H9 (cell line): ENCODE results near the gene HDAC1. TPM values are rescaled to one million over a fixed set of nuclear protein-coding genes. Genes with fewer than 3 reads are reported as not detected.

Experiments
- DNase-seq: peaks from one replicate; pipeline ENCODE4 v3.0.0-alpha.2; 2017
- H2AFZ ChIP-seq: one replicate; pipeline ENCODE4 v1.6.1; 2013; ENCODE audit warnings: mild to moderate bottlenecking, low read length, control low read depth, moderate library complexity
- H2AK5ac ChIP-seq: 2 replicates; pipeline ENCODE4 v1.6.1; 2013; ENCODE audit warnings: low read length, control low read depth, mixed read lengths; ENCODE audit not compliant: insufficient read length
- H2BK120ac ChIP-seq: one replicate; pipeline ENCODE4 v1.6.1; 2013; ENCODE audit warnings: low read depth, mild to moderate bottlenecking, low read length, control low read depth, inconsistent platforms; ENCODE audit not compliant: poor library complexity, severe bottlenecking
- H2BK12ac ChIP-seq: 2 replicates; pipeline ENCODE4 v1.6.1; 2013; ENCODE audit warnings: low read length, control low read depth, mixed read lengths, low read depth; ENCODE audit not compliant: insufficient read length
- H2BK15ac ChIP-seq: 2 replicates; pipeline ENCODE4 v1.6.1; 2013; ENCODE audit warnings: low read depth, low read length, control low read depth
- H2BK20ac ChIP-seq: one replicate; pipeline ENCODE4 v1.6.1; 2013; ENCODE audit warnings: low read depth, mild to moderate bottlenecking, low read length, control low read depth, inconsistent platforms; ENCODE audit not compliant: poor library complexity, severe bottlenecking
- H2BK5ac ChIP-seq: 2 replicates; pipeline ENCODE4 v1.6.1; 2013; ENCODE audit warnings: low read length, control low read depth, mixed read lengths; ENCODE audit not compliant: insufficient read length
- H3K14ac ChIP-seq: 2 replicates; pipeline ENCODE4 v1.6.1; 2013; ENCODE audit warnings: low read length, control low read depth; ENCODE audit not compliant: insufficient read depth
- H3K18ac ChIP-seq: 2 replicates; pipeline ENCODE4 v1.6.1; 2013; ENCODE audit warnings: low read depth, mild to moderate bottlenecking, mixed read lengths, low read length, control low read depth; ENCODE audit not compliant: insufficient read length
- H3K23ac ChIP-seq: 2 replicates; pipeline ENCODE4 v1.6.1; 2013; ENCODE audit warnings: low read length, control low read depth, mixed read lengths, low read depth; ENCODE audit not compliant: insufficient read length
- H3K23me2 ChIP-seq: 2 replicates; pipeline ENCODE4 v1.6.1; 2013; ENCODE audit warnings: low read depth, mild to moderate bottlenecking, mixed read lengths, low read length, control low read depth; ENCODE audit not compliant: insufficient read length, poor library complexity, severe bottlenecking
- H3K27ac ChIP-seq: 2 replicates; pipeline ENCODE4 v1.5.1; 2013; ENCODE audit warnings: low read length, control low read depth, mixed read lengths, low read depth; ENCODE audit not compliant: insufficient read length
- H3K27me3 ChIP-seq: 2 replicates; pipeline ENCODE4 v1.6.1; 2013; ENCODE audit warnings: low read length, control low read depth, inconsistent platforms; ENCODE audit not compliant: insufficient read depth
- H3K4ac ChIP-seq: 2 replicates; pipeline ENCODE4 v1.6.1; 2013; ENCODE audit warnings: low read depth, mild to moderate bottlenecking, control low read depth, inconsistent platforms, low read length, moderate library complexity
- H3K4me1 ChIP-seq: 2 replicates; pipeline ENCODE4 v1.6.1; 2013; ENCODE audit warnings: low read length, control low read depth, inconsistent platforms; ENCODE audit not compliant: insufficient read depth
- H3K4me2 ChIP-seq: 2 replicates; pipeline ENCODE4 v1.6.1; 2013; ENCODE audit warnings: low read length, control low read depth, mixed read lengths; ENCODE audit not compliant: insufficient read length, insufficient read depth
- H3K56ac ChIP-seq: 2 replicates; pipeline ENCODE4 v1.6.1; 2013; ENCODE audit warnings: low read depth, mild to moderate bottlenecking, mixed read lengths, low read length, control low read depth; ENCODE audit not compliant: insufficient read length
- H3K79me1 ChIP-seq: 2 replicates; pipeline ENCODE4 v1.6.1; 2013; ENCODE audit warnings: low read depth, mild to moderate bottlenecking, moderate library complexity, low read length, control low read depth, inconsistent platforms; ENCODE audit not compliant: insufficient read depth, poor library complexity, severe bottlenecking
- H3K79me2 ChIP-seq: 2 replicates; pipeline ENCODE4 v1.6.1; 2013; ENCODE audit warnings: low read length, control low read depth, inconsistent platforms; ENCODE audit not compliant: insufficient read depth
- H3K9ac ChIP-seq: 2 replicates; pipeline ENCODE4 v1.6.1; 2013; ENCODE audit warnings: low read length, control low read depth, mixed read lengths; ENCODE audit not compliant: insufficient read length; ENCODE audit errors: extremely low read depth
- H3K9me3 ChIP-seq: one replicate; pipeline ENCODE4 v1.6.1; 2013; ENCODE audit warnings: low read depth, low read length, inconsistent platforms; ENCODE audit not compliant: control insufficient read depth
- H3T11ph ChIP-seq: one replicate; pipeline ENCODE4 v1.6.1; 2013; ENCODE audit warnings: mild to moderate bottlenecking, low read length, control low read depth, inconsistent platforms
- H4K20me1 ChIP-seq: one replicate; pipeline ENCODE4 v1.6.1; 2013; ENCODE audit not compliant: control insufficient read depth, insufficient read length, insufficient read depth
- H4K5ac ChIP-seq: 2 replicates; pipeline ENCODE4 v1.6.1; 2013; ENCODE audit warnings: low read depth, mild to moderate bottlenecking, mixed read lengths, low read length, control low read depth; ENCODE audit not compliant: insufficient read length
- H4K8ac ChIP-seq: replicated peaks from 2 replicates; pipeline ENCODE4 v1.6.1; 2013; ENCODE audit warnings: low read length, control low read depth, mixed read lengths, low read depth; ENCODE audit not compliant: insufficient read length
- H4K91ac ChIP-seq: 2 replicates; pipeline ENCODE4 v1.6.1; 2013; ENCODE audit warnings: low read depth, mild to moderate bottlenecking, moderate library complexity, mixed read lengths, low read length, control low read depth; ENCODE audit not compliant: insufficient read length
- H3K27ac Mint-ChIP-seq, 3 experiments: 2 replicates in 2 of 3; 3 replicates in 1 of 3; pipeline ENCODE4 v1.8.0; 2020 to 2021; ENCODE audit warnings: mixed read lengths in 3 of 3, mild to moderate bottlenecking in 1 of 3, moderate library complexity in 1 of 3
- H3K27me3 Mint-ChIP-seq: 2 replicates; pipeline ENCODE4 v1.8.0; 2021; ENCODE audit warnings: low read depth, mild to moderate bottlenecking, moderate library complexity, mixed read lengths
- H3K36me3 Mint-ChIP-seq, 3 experiments: 2 replicates in 2 of 3; 3 replicates in 1 of 3; pipeline ENCODE4 v1.8.0; 2020 to 2021; ENCODE audit warnings: low read depth in 3 of 3, mixed read lengths in 3 of 3; ENCODE audit not compliant: insufficient read depth in 1 of 3
- H3K4me1 Mint-ChIP-seq, 2 experiments: 2 replicates each; pipeline ENCODE4 v1.8.0; 2020; ENCODE audit warnings: mixed read lengths in 2 of 2
- H3K4me3 Mint-ChIP-seq, 2 experiments: 2 replicates in 1 of 2; 3 replicates in 1 of 2; pipeline ENCODE4 v1.8.0; 2020 to 2021; ENCODE audit warnings: mild to moderate bottlenecking in 2 of 2, mixed read lengths in 2 of 2, moderate library complexity in 1 of 2
- H3K9me3 Mint-ChIP-seq, 2 experiments: 2 replicates in 1 of 2; 3 replicates in 1 of 2; pipeline ENCODE4 v1.8.0; 2020; ENCODE audit warnings: mild to moderate bottlenecking in 2 of 2, mixed read lengths in 2 of 2, moderate library complexity in 1 of 2
- WGBS: extraction: QIAGEN DNeasy Blood & Tissue Kit; methylation state at CpG from one replicate; pipeline ENCODE4 v1.1.7; 2013; ENCODE audit warnings: missing lambda C conversion rate, low lambda C conversion rate, mixed read lengths; ENCODE audit not compliant: insufficient read length; ENCODE audit errors: extremely low coverage; 5-methylcytosine and 5-hydroxymethylcytosine counted together
- total RNA-seq: library from RNA; stranded (reverse); gene quantifications from 2 replicates; pipeline ENCODE4 v1.2.1, GENCODE V29; 2021
- TF ChIP-seq, protein P1 (sequence below): fragments of 200-600 bp; sonication (generic); conservative IDR thresholded peaks from 3 replicates; pipeline ENCODE4 v1.8.0; 2021; ENCODE audit warnings: antibody characterized with exemption, mild to moderate bottlenecking

HDAC1 gene
- total RNA-seq, 1 experiment from 2014 or later: 162 TPM

DNA sequence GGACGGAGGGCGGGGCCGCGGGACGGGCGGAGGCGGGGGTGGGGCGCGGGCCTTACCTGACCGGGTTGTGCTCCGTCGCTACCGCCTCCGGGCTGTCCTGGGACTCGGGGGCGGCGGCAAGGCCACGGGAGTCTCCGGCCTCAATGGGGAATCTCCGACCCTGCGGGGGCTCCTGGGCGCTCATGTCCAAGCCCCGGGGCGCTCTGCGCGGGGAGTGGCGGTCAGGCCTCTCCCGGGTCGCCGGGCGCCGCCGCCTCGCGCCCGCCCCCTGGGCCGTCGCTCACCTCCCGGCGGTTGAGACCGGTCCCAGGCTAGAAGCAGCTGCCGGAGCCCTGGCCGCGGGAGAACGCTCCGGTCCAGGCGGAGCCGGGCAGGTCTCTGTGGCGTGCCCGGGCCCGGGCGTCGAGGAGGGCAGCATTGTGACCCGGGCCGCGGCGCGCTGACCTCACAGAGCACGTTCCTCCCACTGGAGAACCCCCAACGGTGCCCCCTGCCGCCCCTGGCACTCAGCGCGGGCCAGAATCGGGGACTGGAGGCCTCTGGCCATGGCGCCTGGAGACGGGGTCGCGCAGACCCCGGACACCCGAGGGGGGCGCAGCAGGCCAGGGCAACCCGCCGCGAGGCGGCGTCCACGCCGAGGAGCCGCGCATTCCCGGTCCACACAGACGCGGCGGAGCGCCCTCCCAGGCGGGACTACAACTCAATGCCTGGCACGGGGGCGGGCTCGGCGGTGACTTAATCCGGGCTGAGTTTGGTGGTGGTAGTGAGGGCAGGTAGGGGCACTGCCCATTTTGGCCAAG is 70.0 kb downstream of the HDAC1 start:
- peaks cover 10 to 46% (median 38%) of the 10 kb centered on the region in 3 experiments for H3K36me3 Mint-ChIP-seq
- Histone ChIP-seq H2BK120ac (no peak overlapping the region), H3K4ac (no peak overlapping the region), H3K4me2 (peak overlapping the region; percentile 30), H2BK20ac (no peak overlapping the region), H3K23ac (no peak overlapping the region), H3K56ac (no peak overlapping the region), H3K23me2 (peaks cover 12% of the 10 kb centered on the region), H2AFZ (no peak overlapping the region), H2BK12ac (no peak overlapping the region), H2AK5ac (no peak overlapping the region), H3T11ph (no peak overlapping the region), H3K4me1 (no peaks in the 10 kb centered on the region), H2BK15ac (no peak overlapping the region), H3K14ac (peak overlapping the region; percentile 8), H3K9ac (no peak overlapping the region), H3K18ac (peak overlapping the region; percentile 66), H2BK5ac (no peak overlapping the region), H4K5ac (no peak overlapping the region), H3K9me3 (no peaks in the 10 kb centered on the region), H3K27ac (no peak overlapping the region), H3K27me3 (no peaks in the 10 kb centered on the region; the same call in 1 of the 2 replicates), H3K79me1 (no peaks in the 10 kb centered on the region), H4K91ac (no peak overlapping the region), H3K79me2 (no peaks in the 10 kb centered on the region), H4K20me1 (no peaks in the 10 kb centered on the region), H4K8ac (no peak overlapping the region)
- H3K4me1 Mint-ChIP-seq: peaks cover 8 to 12% of the 10 kb centered on the region in 2 experiments
- TF ChIP-seq, protein P1, sequence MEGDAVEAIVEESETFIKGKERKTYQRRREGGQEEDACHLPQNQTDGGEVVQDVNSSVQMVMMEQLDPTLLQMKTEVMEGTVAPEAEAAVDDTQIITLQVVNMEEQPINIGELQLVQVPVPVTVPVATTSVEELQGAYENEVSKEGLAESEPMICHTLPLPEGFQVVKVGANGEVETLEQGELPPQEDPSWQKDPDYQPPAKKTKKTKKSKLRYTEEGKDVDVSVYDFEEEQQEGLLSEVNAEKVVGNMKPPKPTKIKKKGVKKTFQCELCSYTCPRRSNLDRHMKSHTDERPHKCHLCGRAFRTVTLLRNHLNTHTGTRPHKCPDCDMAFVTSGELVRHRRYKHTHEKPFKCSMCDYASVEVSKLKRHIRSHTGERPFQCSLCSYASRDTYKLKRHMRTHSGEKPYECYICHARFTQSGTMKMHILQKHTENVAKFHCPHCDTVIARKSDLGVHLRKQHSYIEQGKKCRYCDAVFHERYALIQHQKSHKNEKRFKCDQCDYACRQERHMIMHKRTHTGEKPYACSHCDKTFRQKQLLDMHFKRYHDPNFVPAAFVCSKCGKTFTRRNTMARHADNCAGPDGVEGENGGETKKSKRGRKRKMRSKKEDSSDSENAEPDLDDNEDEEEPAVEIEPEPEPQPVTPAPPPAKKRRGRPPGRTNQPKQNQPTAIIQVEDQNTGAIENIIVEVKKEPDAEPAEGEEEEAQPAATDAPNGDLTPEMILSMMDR: peak; percentile 36; the same call in 2 of the 3 replicates
- no peaks in the 10 kb centered on the region for H3K9me3 Mint-ChIP-seq
- no peak overlapping the region for H3K27ac Mint-ChIP-seq
- peak; percentile 58 for DNase-seq
- peaks cover 24% of the 10 kb centered on the region for H3K27me3 Mint-ChIP-seq
- peak overlapping the region; percentile 45 to 60 for H3K4me3 Mint-ChIP-seq
- no CpG with 5 or more reads among the region's 91 CpGs for WGBS
